ENCODE measurements around the gene USP40. TPM values are rescaled to one million over a fixed set of nuclear protein-coding genes. Genes with fewer than 3 reads are reported as not detected.

Gene USP40
- polyA plus RNA-seq, 4 donors: 29.3 to 51.8 (median 47.8) TPM

DNA sequence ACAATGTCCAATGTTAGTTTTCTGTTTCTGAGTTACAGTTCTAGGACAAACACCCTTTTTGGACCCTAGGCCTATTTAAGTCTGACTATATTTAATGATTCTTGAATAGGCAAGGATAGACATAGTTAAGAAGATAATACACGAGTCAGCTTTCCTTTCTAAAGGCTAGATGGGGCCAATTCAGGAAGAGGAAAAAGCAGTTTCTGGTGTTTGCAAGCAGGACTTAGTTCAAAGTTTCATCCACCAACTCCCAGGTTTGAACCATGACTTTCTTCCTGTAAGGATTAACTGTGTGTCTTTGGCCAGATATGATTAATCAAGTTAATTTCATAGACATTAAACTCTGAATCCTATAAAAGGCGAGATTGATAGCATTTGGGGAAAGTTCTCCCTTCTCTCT, 66.7 kb downstream of the USP40 start:
- DNase-seq (ENCODE audit: low read depth in 4 of 4, low spot score in 3 of 4): no peak

DNA sequence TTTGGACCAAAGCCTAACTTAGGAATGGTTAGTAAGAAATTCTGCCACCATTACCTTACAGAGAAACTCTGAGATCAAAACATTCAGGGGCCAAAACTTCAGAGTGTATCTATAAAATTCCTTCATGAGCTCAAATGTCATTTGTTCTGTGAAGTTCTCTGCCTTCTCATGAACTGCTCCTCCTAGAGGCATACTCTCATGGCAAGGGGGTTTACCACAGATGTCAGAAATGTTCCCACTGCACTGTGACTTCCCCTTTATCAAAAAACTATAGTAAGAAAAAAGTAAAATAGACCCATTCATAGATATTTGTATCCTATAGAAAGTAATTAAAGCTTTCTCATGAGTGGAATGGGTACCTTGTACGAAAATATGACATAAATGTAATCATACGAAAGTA, 68.5 kb downstream of the USP40 start:
- DNase-seq (ENCODE audit: low read depth in 4 of 4, low spot score in 3 of 4): no peak

DNA sequence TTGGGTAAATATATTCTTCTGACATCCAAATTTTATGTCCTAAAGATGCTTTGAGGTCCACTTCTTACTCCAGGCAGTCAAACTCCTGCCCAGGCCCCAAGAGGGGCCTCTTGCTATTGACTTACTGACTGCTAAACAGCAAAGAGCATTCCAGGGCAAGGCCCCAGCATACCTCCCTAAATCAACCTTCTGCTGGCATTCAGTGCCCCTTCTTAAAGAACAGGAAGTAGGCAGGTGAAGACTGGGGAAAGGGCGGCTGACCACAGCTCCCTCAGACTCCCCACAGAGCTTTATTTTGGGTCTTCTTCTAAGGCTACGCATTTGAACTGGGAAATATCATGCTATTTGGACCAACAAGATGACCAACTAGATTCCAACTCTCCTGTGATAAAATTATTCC, 68.9 kb downstream of the USP40 start:
- DNase-seq (ENCODE audit: low read depth in 4 of 4, low spot score in 3 of 4): no peak

DNA sequence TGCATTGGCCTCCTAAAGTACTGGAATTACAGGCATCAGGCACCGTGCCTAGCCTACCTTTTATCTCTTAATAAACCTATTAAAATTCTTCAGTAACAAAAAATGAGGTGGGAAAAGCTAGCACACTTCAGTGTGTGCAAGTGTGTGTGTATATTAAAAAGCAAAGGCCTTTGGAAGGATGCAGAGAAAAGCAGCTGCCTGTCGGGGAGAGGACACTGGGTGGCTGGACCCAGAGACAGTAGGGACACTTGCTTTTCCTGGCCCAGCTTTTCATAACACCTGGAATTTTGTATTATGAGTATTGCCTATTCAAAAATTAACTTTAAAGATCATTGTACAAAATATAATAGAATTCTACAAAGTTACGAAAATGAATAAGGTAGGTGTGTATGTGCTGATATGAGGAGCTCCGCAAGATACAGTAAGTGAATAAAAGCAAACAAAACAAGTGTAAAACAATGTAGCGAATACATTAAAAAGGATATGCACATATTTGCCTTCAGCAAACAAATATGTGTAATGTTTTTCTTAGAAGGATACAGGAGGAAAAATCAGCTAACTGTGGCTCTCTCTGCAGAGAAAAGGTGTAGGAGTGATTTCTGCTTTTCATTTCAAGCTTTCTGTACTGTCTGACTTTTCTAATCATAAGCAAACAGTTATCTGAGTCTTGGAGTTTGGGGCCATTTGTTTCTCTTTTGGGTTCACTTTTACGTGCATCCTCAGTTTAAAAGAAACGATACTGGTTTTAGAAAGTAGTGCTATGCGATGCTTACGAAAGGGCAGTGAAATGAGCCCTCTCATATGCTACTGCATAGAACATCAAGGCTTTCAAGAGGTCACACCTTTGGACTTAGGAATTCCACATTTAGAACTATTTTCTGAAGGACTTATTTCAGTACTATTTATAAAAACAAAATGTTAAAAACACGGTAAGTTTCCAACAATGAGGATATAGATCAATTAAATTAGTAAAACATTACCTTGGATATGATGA, 70.8 kb downstream of the USP40 start:
- DNase-seq (ENCODE audit: low read depth in 4 of 4, low spot score in 3 of 4): no peak

DNA sequence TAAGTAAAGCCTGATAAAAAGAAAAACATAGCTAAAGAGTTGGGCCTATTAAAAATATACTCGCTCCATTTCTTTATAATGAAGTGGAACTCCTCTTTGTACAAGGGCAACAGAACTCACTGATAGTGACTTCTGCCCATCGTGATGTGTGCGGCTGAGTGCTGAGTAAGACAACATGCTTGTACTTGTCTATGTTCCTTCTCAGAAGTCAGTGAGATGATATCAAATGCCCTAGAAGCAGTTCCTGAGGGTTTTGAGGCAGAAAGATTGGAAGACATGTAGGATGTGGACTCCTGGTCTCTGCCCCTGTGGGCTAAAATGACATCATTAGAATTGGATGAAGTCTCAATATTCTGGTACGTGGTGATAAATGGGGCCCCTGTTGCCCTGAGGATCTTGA, 73.8 kb downstream of the USP40 start:
- no peak for DNase-seq (ENCODE audit: low read depth in 4 of 4, low spot score in 3 of 4)

DNA sequence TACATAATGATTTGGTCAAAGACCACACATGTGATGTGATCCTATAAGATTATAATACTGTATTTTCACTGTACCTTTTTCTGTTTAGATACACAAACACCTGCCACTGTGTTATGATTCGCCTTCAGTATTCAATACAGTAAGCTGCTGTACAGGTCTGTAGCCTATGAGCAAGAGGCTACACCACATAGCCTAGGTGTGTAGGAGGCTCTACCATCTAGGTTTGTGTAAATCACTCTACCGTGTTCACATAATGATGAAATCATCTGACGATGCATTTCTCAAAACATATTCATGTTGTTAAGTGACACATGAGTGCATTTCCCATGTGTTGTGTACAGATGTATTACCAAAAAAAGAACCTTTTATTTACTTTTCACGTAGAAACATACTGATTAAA, 74.5 kb downstream of the USP40 start:
- DNase-seq (ENCODE audit: low read depth in 4 of 4, low spot score in 3 of 4): no peak

DNA sequence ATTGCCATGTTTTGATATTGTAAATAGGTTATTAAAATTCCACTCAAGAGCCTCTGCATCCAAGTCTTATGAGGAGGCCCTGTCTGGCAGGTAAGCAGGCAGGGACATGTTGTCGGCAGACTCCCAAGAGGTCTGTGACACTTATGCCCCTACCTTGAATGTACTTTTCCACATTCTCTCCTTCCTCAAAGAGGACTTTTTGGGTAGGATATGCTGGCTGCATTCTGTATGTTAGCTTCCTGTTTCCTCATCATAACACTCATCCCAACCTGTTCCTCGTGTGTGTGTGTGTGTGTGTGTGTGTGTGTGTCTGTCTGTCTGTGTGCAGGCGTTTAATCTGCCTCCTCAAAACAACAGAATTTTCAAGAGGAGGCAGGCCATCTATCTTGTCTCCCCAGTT, 75.3 kb downstream of the USP40 start:
- no peak for DNase-seq (ENCODE audit: low read depth in 4 of 4, low spot score in 3 of 4)

DNA sequence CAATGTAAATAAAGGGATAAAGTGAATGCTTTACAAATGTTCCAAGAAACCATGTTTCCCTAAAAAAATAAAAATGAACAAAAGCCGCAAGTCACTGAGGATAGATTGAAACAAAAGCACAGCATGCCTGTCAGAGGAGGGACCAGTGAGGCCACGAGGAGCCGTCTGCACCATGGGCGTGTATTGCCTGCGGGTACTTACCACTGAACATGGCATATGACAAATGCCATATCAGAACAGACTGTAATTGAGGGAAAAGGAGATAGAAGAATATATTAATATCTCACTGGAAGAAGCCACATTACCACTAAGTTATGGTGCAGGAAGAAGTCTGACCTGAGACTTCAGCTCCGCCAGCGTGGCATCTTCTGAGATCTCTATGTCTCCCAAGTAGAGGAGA, 75.8 kb downstream of the USP40 start:
- no peak for DNase-seq (ENCODE audit: low read depth in 4 of 4, low spot score in 3 of 4)

DNA sequence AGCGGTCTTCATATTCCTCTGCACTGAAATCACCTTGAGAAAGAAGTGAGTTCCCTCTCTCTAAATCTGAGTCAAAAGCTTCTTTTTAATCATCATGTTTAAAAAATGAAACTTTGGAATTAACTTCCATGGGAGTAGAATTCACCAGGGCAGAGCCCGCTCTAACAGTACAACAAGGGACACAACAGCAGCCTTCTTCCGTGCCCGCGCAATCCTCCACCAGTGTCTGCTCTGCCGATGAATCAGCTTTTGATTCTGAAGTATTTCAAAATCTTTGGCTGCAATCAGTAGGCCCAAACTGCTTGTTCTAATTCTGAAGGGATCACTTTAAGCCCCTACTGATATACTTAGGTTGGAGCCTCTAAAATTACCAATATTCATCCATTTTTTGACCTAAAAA, 76.9 kb downstream of the USP40 start:
- DNase-seq (ENCODE audit: low read depth in 4 of 4, low spot score in 3 of 4): no peak

DNA sequence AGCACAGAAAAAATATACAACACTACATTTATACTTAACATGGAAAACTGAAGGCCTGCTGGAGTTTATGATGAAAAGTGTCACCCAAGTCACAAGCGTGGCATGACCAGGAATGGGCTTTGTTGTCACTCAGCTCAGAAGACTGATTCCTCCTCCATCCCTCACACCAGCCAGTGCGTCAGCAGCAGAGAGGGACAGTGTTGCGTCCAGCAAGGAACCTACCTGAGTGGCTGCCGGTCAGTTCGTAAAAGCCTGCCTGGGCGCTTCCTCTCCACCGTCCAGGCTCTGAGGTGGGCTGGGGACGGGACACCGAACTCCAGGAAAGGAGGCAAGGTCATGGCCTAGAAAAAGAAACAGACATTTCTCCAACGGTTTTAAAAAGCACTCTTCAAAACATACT, 77.4 kb downstream of the USP40 start:
- DNase-seq (ENCODE audit: low read depth in 4 of 4, low spot score in 3 of 4): no peak

DNA sequence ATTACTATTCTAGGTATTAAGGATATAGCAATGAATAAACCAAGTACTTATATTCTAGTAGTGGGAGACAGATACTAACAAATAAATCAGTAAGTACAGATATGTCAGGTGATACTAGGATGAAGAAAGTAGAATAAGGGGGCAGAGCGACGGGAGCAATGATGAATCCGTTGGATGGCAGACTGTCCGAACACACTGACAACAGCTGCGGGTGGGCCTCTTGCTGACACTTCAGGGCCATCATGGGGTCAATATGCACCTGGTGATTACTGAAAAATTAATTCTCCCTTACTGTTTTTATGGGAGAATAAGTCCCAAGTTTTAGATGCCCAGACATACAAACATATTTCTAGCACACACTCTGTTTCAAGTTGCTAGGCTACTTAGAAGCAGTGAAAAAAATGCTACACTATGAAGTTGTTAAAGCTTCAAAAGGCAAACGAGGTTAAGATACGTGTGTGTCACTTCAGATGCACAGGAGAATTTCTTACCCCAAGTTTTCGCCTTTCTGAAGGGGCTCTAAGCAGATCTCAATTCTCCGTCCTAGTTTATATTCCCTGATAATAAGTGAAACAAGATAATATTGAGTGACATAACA, 78.7 kb downstream of the USP40 start:
- DNase-seq (ENCODE audit: low read depth in 4 of 4, low spot score in 3 of 4): no peak

DNA sequence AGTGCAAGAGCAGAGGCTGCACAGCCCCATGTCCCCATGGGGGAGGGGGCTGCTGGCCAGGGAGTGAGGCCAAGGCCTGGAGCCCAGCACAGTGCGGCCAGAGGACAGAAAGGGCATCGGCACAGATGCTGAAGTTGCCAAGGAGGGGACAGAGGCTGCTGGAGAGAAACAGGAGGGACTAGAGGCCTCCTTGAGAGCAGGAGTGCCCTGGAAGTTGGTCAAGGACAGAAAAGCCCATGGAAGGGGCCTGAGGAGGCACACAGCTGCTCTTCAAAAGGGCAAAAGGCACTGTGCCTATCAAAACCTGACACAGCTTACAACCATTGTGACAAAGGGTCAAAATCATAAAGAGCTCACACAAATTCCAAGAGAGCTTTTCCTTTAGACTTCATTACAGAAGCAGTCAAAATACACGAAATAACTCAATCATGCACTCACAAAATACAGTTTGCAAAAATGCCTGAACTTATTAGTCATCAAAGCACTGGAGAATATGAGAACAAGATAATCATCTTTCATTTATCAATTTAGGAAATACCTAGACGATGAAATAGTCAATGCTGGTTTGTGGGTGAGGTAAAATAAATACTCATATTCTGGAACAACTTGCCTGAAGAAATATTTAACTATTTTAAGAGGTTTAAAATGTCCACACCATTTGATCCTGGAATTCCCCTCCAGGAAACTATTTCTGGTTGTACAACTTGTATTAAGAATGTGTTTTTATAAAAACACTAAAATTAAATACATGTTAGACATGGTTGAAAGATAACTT, 79.6 kb downstream of the USP40 start:
- DNase-seq (ENCODE audit: low read depth in 4 of 4, low spot score in 3 of 4): no peak

DNA sequence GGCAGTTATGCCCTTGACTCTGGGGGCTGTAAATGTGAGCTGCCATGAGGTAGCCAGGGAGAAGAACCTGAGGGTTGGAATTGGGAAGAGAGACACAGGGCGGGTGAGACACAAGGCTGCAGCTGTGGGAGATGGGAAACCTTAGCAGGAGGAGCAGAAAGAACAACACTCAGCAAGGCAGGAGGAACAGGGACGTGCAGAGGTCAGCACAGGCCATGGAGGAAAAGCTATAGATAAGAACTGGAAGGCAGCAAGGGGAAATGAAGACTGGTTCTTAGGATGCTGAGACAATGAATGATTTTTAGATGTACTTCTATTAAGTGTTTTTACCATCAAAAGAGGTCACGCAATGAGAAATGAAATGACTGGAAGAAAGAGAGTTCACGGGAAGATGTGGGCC, 80.2 kb downstream of the USP40 start:
- no peak for DNase-seq (ENCODE audit: low read depth in 4 of 4, low spot score in 3 of 4)

DNA sequence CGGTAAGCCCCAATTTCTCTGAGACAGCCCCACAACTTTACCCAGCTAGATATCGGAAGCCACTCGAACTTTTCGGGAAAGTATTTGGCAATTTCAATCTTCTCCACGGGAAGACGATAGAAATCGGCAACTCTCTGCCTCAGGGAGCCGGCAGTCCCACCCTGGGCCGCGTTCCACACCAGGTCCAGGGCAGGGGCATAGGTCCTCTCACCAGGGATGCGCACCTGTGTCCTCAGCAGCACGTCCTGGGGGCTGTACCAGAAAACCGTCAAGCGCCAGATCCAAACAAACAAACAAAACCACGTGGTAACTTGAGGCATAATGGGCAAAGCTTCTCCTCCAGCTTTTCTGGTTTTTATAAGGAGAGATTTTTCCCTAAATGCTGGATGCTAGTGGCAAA, 80.9 kb downstream of the USP40 start:
- no peak for DNase-seq (ENCODE audit: low read depth in 4 of 4, low spot score in 3 of 4)

DNA sequence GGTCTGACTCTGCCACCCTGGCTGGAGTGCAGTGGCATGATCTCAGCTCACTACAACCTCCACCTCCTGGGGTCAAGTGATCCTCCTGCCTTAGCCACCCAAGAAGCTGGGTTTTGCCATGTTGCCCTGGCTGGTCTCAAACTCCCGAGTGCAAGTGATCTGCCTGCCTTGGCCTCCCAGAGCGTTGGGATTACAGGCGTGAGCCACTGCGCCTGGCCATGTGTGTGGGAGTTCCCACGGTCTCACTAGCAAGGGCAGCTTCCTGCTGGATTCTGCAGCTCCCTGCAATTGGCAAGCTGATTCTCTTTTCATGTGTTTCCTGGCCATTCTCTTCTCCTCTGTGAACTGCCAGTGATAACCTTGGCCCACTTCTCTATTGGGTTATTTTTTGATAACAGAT, 84.0 kb downstream of the USP40 start:
- no peak for DNase-seq (ENCODE audit: low read depth in 4 of 4, low spot score in 3 of 4)

DNA sequence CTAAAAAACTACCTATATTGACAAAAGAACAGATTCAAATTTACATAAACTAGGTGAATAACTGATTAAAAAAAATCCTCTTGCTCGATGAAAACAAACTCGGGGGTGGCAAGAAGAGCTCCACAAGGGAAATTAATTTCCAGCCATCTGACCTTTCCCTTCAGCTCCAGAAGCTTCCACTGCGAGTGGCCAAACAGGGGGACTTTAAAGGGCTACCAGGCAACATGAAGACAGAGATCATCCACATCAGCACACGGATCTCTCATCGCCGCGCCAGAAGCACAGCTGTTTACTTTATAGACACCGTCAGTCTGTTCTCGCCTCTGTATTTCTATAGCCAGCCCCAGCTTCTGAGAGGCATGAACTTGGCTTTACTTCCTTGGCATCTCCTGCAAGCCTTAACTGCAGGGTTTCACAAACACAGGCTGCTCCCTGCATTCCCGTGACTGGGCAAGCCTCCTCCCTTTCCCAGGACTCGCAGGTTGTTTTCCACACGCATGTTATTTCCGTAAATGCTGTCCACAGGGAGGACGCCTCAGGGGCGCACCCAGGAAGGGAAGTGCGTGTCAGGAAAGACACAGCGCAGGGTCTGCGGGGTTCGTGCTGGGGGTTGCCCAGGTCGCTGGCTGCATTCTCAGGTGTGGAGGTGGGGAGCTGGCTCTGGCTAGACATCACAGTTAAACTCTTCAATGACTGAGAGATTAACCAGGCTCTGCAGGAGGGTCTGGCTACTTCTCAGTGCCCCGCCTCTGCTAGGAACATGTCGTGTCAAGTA, 85.0 kb downstream of the USP40 start:
- no peak for DNase-seq (ENCODE audit: low read depth in 4 of 4, low spot score in 3 of 4)

DNA sequence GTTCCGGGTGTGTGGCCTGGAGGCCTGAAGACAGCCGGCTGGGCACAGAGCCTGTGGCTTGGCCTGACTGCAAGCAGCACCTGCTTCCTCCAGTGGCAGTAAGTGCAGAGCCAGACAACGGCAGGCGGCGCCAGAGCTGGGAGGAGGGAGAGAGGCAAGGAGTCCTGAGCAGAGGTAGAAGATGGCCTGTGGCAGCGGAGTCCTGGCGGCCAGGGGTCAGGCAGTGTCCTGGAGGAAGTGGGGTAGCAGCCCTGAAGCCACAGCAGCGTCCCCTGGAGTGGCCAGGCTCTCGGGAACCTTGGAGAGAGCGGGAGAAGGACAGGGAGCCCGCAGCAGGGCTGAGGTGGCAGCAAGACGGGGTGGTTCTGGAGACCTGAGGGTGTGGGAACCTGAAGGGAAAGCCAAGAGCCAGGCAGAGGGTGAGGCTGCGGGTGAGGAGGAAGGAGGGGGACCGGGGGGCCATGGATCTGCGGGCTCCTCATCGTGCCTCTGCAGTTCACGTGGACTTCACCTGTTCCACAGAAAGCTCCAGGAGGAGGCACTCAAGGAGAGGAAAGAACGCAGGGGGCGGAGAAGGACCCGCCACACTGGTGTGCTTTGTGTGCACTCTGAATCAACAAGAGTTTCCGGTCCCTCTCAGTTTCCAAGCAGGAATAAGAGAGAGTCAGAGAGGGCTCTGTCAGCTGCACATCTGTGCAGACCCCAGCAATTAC, 85.9 kb downstream of the USP40 start:
- no peak for DNase-seq (ENCODE audit: low read depth in 4 of 4, low spot score in 3 of 4)

DNA sequence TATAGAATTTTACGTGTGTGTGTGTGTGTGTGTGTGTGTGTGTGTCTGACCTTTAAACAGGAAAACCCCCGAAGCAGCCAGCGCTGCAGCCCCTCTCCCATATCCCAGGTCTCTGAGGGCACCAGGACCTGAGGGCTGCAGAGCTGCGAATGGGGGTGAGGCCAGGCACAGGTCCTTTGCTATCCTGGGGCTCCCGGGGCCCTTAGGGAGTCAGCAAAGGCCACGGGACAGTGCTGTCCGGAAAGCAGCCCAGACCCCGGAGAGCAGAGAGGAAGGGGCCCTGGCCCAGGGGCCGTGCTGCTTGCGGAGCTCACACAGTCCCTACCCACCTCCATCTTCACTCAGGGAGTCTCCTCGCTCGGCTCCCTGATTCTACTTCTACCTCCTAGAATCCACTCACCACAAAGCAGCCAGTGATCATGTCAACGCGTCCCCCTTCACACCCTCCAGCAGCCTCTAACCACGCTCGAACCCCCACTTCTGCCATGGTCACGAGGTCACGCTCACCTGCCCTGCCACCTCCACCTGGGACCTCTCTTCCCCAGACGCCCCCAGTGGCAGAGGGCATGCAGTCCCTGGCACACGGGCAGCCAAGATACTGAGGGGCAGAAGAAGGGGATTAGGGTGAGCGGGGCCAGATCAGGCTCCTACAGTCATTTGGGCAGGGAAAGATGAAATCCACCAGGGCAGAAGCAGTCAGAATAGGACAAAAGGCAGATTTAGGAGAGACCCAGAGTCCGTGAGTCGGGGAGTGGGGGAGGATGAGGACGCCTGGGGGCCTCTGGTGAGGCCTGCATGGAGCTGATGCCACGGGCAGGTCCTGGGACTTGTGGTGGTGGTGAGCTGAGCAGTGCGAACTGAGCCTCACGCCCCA, 86.7 kb downstream of the USP40 start:
- DNase-seq (ENCODE audit: low read depth in 4 of 4, low spot score in 3 of 4): no peak
